A172 (cell line): ENCODE results near the gene CYGB. TPM values are rescaled to one million over a fixed set of nuclear protein-coding genes. Genes with fewer than 3 reads are reported as not detected.
"Not testable (repeated sequence)": the region's sequence is repeated elsewhere in the genome, so short reads cannot be mapped to it uniquely, and the experiment has no call there.

Experiments used
- DNase-seq: peaks from one replicate; pipeline ENCODE4 v3.0.0-alpha.2; 2015; ENCODE audit warnings: low spot score
- total RNA-seq: library from RNA; depleted of rRNA; stranded (reverse); fragments of >200 nt; shearing (Covaris generic); gene quantifications from 2 replicates; pipeline ENCODE4 v1.2.3, GENCODE V29; 2014

The CYGB gene
- total RNA-seq, 1 experiment from 2014 or later: 0.05 TPM

DNA sequence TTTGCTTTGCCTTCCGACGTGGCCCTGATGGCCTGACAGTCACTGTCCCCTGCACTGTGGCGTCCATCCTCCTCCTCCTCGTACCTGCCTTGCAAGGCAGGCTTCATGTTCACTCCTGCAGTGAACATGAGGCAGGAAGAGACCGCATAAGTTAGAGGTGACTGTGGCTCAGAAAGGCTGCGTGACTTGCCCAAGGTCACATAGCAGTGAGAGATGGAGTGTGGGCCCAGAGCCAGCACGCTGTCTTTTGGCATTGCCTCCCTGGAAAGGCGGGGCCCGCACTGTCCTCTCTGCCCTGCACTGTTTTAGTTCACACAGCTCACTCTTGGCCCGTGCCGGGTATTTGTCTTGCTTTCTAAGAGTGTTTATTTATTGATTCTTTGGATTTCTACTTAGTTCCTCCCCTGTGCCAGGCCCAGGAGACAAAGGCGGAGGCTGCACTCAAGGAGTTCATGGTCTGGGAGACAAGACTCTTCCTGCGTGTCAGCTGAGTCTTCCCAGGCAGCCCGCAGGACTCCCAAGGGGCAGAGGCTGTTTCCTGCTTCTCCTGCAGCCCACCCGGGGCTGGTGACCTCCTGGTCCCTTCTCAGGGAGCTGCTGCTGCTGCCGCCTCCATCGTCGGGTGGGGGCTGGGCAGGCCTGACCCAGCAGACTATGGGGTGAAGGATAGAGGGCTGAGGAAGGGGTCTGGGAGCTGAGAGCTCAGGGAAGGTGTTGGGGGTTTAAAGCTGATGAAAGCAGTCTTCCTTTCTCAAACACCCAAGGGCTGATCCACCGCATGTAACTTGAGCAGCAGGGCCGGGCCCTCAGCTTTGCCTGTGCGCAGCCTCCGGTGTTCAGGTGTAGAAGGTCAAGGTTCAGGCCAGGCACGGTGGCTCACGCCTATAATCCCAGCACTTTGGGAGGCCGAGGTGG lies 12.7 kb downstream of the CYGB start:
- no peak for DNase-seq

DNA sequence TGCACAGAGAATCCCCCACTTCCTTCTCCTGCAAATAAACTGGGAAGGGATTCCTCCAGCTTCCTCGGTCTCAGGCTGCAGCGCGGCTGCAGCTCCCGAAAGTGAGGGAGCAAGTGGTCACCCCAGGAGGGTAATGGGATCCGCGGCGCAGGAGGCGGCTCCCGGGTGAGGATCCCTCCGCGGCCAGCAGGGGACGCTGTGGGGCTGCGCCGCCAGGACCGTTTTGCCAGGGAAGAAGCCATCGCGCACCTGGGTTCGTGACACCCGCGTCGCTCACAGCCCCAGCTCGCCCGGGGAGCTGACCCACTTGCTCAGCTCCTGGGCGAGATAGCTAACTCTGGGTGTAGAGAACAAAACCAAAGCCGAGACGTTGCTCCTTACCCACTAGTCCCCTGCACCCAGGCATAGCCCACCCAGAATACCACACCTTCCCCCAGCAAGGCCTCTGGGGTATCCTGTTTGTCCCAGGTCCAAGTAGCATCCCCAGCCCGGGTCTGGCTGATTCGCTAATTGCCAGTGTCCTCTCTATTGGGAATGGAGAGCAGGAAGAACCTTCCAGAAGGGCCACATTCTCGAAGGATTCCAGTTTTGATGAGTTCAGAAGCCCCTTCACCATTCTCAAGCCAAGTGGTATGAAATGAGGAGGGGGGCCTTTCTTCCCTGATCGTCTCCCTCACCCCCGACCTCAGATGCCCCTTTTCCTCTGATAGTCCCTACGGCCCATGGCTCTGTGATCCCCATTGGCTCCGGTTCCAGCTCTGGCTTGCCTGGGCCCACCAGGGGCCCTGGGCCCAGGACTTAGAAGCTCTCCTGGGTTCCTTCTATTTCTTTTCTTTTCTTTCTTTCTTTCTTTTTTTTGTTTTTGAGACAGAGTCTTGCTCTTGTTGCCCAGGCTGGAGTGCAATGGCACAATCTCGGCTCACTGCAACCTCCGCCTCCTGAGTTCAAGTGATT lies 14.1 kb downstream of the CYGB start:
- DNase-seq: peak; percentile 54

DNA sequence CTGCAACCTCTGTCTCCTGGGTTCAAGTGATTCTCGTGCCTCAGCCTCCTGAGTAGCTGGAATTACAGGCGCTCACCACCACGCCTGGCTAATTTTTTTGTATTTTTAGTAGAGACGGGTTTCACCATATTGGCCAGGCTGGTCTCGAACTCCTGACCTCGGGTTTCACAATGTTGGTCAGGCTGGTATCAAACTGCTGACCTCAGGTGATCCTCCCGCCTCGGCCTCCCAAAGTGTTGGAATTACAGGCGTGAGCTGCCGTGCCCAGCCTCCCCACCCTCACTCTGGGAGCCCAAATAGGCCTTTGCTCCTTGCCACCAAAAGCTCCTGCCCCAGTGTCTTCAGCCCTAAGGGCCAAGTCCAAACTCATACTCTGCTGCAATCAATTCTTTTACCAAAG lies 15.8 kb downstream of the CYGB start:
- not testable (repeated sequence) for DNase-seq

DNA sequence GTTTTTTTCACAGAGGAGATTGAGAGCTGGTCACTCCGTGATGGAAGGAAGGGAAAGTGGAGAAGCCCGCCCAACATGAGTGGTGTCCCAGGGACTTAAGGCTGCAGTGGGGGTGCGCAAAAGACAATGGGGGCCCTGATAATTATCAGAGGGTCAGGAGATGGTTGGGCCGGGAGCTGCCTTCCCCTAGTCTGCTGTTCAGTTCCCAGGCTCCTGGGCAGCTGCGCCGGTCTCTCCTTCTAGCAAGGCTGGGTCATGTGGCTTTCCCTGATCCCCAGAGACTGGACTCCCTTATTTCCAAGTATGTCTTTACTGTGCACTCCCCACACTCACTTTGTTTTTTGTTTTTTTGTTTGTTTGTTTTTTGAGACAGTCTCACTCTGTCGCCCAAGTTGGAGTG lies 16.2 kb downstream of the CYGB start:
- DNase-seq: no peak

DNA sequence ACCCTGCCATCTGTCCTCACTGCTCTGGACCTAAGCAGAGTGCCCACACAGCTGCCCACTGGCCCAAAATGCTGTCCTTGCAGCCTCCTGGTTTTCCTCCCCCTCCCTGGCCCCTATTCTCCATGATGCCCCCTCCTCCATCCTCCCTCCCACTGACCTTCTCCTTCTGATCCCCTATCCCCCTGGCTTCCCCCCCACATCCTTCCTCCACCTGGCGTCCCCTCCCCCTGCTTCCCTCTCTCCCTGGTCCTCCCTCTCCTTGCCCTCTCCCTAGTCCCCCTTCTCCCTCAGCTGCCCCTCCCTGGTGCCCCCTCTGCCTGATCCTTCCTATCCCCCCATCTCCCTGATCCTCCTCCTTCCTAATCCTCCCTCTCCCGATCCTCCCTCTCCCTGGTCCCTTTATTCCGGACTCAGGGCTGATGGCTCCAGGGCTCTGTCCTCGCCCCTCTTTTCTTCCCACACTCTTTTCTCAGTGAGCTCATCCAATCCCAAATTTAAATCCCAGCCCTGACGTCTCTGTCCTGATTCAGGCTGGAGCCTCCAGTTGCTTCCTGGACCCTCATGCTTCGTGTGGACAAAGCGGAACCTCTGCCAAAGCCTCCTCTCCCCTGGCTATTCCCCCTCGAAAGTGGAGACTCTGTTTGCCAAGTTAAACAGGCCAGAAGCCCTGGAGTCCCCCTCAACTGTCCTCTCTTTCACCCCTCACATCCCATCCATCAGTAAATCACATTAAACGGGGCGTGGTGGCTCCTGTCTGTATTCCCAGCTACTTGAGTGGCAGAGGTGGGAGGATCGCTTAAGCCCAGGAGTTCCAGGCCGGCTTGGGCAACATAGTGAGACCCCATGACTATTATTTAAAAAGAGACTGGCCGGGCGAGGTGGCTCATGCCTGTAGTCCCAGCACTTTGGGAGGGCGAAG lies 18.2 kb downstream of the CYGB start:
- DNase-seq: no peak

DNA sequence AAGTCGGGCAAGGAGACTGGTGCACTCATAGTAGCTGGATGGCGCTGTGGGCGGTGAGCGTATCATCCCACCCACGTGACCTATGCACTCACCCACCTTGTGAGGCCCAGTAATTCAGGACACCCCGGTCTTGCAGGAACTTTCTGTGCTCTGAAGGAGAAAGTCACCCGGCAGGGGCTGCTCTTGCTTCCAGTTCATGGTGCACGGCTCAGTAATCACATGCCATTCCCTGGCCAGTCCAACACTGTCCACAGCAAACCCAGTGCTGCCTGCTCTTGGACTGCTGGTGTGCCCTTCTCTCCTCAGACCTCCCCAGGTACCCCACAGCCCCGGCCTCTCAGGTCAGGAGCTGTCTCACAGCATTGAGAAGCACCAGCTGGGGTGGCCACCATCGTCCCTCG lies 19.9 kb downstream of the CYGB start:
- no peak for DNase-seq

DNA sequence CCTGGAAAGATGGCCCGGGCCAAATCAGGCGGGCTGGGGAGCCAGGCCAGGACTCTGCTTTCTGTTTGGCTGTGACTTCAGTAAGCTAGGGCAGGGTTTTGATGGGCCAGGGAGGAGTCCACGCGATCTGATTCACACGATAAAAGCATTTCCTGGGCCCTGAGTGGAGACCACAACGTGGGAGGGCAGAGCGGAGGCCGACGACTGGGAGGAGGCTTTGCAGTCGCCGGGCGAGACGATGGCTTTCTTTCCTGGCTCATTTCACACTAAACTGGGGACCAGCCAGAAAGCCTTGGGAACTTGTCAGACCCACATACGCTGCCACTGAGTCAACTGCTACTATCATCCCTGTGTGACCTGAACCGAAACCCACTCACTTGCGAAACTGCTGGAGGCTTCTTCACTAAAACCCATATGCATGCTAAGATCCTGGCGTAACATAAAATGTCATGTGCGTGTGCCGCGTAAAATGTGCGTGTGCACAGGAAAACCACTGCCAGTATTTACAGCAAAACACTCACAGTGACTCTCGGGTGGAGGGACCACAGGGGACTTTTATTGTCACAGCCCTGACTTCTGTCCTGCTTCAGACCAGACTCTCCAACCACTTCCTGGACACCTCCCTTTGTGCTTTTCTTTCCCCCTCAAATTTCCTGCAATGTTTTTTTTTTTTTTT lies 22.1 kb downstream of the CYGB start:
- DNase-seq: peak; percentile 68

DNA sequence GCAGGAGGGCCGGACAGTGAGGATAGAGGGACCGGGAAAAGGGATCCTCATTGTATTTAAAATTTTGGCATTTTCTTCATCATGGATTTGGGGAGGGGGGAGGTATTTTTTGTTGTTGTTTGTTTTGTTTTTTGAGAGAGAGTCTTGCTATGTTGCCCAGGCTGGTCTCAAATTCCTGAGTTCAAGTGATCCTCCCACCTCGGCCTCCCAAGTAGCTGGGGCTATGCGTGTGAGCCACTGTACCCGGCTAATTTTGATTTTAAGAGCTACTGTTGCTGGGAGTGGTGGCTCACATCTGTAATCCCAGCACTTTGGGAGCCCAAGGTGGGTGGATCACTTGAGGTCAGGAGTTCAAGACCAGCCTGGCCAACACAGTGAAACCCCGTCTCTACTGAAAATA lies 23.2 kb downstream of the CYGB start:
- not testable (repeated sequence) for DNase-seq

DNA sequence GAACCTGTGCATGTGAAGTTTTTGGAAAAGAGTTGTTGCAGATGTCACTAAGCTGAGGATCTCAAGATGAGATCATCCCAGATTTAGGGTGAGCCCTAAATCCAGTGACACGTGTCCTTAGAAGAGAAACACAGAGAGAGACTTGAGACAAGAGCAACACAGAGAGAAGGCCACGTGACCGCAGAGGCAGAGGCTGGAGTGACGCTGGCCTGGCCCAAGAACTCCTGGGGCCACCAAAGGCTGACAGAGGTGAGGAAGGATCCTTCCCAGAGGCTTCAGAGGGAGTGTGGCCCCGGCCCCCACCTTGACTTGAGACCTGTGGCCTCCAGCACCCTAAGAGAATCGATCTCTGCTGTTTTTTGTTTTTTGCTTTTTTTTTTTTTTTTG lies 24.2 kb downstream of the CYGB start:
- DNase-seq: no peak

DNA sequence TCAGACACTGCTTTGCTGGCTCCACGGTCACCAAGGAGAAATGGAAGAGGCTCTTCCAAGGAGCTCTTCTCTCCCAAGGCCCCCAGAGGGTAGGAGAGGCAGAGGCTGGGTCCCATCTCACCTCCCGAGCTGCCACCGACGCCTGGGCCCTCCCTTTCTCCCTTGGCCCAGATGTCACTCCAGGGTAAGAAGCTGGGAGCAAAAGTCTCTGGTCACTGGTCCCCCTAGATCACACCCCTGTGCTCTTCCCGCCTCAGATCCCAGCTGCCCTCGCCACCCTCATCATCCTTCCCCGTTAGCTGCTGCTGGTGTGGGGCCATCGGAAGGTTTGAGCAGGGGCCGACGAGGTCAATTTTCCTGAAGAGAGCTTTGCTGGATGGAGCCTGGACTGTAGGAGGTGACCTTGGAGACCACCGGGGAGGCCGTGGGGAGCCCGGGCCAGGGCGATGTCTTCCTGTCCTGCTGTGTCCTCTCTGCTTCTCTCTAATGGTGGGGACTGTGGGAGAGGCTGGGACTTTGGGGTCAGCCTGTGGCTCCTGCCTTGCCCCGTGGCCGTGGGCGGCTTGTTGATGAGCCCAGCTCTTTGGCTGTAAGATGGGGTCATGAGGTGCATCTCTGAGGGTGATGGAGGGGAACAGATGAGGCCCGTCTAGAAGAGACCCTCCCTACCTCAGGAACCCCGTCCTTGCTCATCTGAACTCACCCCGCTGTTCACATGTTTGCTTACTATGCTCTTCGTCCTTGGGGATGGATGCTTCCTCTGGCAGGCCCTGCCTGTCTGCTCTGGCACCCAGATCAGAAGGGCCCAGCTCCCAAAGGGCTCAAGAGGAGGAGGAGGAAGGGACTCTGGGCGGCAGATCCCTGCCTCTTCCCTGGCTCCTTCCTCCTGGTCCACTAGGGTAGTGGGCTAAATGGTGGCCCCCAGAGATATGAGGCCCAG lies 24.9 kb downstream of the CYGB start:
- DNase-seq: no peak

DNA sequence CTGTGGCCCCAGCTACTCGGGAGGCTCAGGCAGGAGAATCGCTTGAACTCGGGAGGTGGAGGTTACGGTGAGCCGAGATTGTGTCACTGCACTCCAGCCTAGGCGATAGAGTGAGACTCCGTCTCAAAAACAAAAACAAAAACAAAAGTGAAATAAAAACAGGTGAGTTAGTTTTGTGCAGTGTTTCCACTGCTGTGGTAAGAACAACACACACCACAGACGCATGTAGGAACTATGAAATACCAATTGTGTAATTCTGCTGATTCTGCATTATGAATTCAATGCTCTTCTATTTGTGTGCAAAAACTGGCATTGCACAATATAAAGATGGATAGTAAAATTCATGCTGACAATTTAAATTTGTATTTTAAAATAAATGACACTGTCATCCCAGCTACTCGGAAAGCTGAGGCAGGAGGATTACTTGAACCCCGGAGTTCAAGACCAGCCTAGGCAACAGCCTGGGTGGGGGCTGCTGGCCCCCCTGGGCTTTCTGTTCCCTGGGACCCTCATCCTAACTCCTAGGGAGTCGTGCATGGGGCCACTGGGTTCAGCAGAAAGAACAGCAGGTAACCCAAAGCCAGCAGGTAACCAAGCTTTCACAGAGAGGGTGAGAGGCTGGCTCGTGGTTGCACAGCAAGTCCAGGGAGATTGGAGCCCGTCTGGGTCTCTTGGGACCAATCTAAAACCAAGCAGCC lies 25.7 kb downstream of the CYGB start:
- no peak for DNase-seq

DNA sequence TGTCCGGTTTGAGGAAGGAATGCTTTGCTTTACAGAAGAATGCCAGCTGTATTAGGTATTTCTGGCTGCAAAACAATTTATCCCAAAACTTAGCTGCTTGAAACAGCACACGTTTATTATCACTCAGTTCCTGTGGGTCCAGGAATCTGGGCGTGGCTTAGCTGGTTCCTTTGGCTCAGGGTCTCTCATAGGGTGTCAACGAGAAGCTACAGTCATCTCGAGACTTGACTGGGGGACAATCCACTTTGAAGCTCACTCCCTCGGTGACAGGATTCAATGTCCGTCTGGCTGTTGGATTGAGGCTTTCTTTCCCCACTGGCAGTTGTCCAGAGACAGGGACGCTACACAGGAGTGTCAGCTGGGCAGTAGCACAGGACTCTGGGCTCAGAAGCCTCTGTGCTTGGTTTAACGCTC lies 26.7 kb downstream of the CYGB start:
- no peak for DNase-seq

DNA sequence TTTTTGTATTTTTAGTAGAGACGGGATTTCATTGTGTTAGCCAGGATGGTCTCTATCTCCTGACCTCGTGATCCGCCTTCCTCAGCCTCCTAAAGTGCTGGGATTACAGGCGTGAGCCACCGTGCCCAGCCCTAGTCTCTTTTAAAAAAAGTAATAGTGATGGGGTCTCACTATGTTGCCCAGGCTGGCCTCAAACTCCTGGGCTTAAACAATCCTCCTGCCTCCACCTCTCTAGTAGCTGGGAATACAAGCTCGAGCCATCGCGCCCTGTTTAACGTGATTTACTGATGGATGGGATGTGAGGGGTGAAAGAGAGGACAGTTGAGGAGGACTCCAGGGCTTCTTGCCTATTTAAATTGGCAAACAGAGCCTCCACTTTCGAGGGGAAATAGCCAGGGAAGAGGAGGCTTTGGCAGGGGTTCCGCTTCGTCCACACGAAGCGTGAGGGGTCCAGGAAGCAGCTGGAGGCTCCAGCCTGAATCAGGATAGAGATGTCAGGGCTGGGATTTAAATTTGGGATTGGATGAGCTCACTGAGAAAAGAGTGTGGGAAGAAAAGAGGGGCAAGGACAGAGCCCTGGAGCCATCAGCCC lies 28.9 kb downstream of the CYGB start:
- DNase-seq: not testable (repeated sequence)

DNA sequence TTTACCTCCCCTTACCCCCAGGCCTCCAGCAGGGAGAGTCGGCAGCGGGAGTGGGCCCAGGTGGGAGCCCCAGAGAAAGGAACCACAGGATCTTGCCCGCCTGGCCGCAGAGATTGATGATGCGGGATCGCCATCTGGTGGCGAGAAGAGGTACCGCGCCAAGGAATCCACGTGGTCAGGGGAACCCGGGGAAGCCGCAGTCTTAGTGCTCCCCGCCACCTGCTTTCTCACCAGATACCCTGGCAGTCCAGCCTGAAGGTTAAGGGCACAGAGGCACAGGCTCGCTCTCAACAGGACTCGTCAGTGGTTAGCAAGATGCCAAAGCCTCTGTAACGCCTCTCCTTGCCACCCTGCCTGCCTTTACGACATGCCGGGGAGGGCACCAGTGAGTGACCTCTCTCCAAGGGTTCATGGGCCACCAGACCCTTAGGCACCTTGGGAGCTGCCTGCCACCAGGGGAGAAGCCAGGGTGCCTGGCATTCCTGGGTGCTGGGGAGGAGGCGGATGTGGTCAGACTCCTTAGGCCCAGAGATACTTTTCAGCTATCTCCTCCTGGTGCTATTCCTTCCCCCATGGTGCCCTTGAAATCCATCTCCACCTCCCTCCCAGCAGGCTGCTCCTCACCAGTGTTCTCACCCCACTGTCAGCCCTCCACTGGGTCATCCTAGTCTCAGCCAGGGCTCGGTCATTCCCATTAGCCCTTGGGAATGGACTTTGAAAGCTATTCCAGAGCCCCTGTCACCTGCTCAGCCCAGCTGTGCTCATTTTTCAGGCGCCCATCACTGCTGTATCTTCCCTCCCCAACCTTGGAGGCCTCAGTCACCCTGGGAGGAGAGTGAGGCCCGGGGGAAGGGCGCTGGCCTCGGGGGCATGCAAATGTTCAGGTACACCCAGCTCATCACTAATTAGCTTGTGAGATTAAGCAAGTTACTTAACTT lies 30.8 kb downstream of the CYGB start:
- DNase-seq: peak; percentile 72

DNA sequence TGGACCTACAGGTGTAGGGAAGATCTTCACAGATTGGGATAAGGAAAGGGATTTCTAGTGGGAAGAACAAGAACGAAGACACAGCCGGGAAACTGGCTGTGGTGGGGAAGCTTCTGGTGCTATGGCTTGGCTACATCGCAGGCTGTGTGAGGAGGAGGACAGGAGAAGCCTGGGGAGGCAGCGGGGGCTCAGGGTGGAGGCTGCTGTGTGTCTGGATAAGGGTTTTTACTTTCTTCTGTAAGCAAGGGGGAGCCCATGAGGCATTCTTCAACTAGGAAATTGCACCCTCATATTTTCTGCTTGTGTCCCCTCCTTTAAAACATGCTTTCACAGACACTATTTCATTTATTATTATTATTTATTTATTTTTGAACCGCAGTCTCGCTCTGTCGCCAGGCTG lies 33.4 kb downstream of the CYGB start:
- DNase-seq: no peak

DNA sequence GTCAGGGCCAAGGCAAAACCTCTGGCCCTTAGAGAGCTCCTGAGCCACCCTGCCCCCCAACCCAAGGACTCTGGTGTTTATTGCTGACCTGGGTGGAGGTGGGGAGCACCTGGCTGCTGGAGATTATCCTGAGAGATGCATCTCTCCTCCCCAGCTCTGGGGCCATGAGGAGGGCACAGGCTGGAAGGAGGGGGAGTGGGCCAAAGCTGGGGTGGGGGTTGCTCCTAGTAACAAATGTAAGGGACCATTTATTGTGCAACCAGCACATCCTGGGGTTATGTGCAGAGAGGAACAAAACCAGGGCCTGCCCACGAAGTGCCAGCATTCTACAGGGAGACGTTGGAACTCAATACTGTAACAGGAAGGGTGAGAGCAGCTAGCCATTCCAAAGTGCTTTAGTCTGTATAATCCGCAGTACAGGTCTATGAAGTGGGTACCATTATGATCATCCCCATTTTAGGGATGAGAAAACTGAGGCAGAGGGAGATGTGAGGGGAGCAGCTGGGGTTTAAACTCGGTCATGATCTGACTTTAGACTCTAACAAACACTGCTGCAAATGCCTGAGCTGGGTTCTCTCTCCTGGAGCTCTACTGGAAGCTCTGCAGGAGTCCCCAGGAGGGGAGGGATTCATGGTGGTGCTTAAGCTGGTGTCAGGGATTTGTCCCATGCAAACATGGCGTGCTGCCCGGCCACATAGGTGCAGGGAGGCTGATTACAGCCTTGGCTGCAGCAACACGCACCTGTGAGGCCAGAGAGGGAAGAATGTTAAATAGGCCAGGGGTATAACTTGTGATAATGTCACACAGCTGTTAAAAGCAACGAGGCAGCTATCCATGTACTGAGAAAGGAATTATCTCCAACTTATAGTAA lies 34.9 kb downstream of the CYGB start:
- no peak for DNase-seq
